ENCODE measurements around the gene CCDC149.

DNA sequence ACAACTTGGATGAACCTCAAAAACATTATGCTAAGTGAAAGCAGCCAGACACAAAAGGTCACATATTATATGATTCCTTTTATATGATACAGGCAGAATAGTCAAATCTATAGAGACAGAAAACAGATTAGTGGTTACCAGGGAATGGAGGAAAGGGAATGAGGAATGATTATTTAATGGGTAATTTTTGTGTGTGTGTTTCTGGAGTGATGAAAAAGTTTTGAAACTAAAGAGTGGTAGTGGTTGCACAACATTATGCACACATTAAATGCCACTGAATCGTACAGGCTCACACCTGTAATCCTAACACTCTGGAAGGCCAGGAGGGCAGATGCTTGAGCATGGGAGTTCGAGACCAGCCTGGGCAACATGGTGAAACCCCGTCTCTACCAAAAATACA is 137.1 kb downstream of the CCDC149 start:
- TF ChIP-seq, protein P1, sequence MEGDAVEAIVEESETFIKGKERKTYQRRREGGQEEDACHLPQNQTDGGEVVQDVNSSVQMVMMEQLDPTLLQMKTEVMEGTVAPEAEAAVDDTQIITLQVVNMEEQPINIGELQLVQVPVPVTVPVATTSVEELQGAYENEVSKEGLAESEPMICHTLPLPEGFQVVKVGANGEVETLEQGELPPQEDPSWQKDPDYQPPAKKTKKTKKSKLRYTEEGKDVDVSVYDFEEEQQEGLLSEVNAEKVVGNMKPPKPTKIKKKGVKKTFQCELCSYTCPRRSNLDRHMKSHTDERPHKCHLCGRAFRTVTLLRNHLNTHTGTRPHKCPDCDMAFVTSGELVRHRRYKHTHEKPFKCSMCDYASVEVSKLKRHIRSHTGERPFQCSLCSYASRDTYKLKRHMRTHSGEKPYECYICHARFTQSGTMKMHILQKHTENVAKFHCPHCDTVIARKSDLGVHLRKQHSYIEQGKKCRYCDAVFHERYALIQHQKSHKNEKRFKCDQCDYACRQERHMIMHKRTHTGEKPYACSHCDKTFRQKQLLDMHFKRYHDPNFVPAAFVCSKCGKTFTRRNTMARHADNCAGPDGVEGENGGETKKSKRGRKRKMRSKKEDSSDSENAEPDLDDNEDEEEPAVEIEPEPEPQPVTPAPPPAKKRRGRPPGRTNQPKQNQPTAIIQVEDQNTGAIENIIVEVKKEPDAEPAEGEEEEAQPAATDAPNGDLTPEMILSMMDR (IDR thresholded peaks at IDR 0.05; ENCODE audit: extremely low read depth in 1 of 2, insufficient read depth in 1 of 2, low read depth in 1 of 2, low read length in 2 of 2): no peak
- TF ChIP-seq POLR2A (IDR thresholded peaks at IDR 0.05; ENCODE audit: low read depth, low read length): no peak
- TF ChIP-seq EZH2 (IDR thresholded peaks at IDR 0.05; ENCODE audit: borderline replicate concordance, low read depth, low read length, severe bottlenecking): no peak
- TF ChIP-seq, protein P2, sequence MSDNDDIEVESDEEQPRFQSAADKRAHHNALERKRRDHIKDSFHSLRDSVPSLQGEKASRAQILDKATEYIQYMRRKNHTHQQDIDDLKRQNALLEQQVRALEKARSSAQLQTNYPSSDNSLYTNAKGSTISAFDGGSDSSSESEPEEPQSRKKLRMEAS (IDR thresholded peaks at IDR 0.05; ENCODE audit: insufficient read depth, insufficient read length): no peak
- TF ChIP-seq MYC (IDR thresholded peaks at IDR 0.05; ENCODE audit: low read depth, low read length): no peak
- TF ChIP-seq JUN (IDR thresholded peaks at IDR 0.05; ENCODE audit: borderline replicate concordance, insufficient read depth, insufficient read length, low read depth): no peak
- TF ChIP-seq GATA2 (IDR thresholded peaks at IDR 0.05; ENCODE audit: insufficient read depth, insufficient read length, low read depth, low read length): no peak

All from endothelial cell of umbilical vein (primary cell).